SK-N-SH treated with all-trans-retinoic acid at 6 μM for 48 hours (cell line): ENCODE measurements around the gene COCH.

Experiments used
- ATAC-seq: fragments of 200-7000 bp; cut with Tn5 transposase; 3 replicates; pipeline ENCODE4 v1.9.1; 2020; ENCODE audit warnings: mild to moderate bottlenecking, moderate library complexity
- ARNTL ChIP-seq: fragments of 450-650 bp; formaldehyde crosslinking; IDR thresholded peaks from 2 replicates; pipeline ENCODE4 v1.5.0; 2020; ENCODE audit warnings: low read depth, mild to moderate bottlenecking, moderate library complexity, borderline replicate concordance
- BACH2 ChIP-seq: fragments of 250-450 bp; sonication (Bioruptor Pico); IDR thresholded peaks from 2 replicates; pipeline ENCODE4 v1.9.0; 2021; ENCODE audit warnings: mild to moderate bottlenecking, borderline replicate concordance
- CSDC2 ChIP-seq: fragments of 250-450 bp; sonication (Bioruptor Pico); IDR thresholded peaks from 2 replicates; pipeline ENCODE4 v1.5.0; 2020; ENCODE audit warnings: mild to moderate bottlenecking, moderate library complexity
- ESRRG ChIP-seq: fragments of 250-450 bp; sonication (Bioruptor Pico); IDR thresholded peaks from 2 replicates; pipeline ENCODE4 v1.6.1; 2021; ENCODE audit warnings: mild to moderate bottlenecking
- GLIS3 ChIP-seq: fragments of 250-450 bp; sonication (Bioruptor Pico); IDR thresholded peaks from 2 replicates; pipeline ENCODE4 v1.5.0; 2020; ENCODE audit warnings: mild to moderate bottlenecking, moderate library complexity
- ISL1 ChIP-seq: fragments of 250-450 bp; sonication (Bioruptor Pico); IDR thresholded peaks from 2 replicates; pipeline ENCODE4 v2.1.2; 2022; ENCODE audit warnings: mild to moderate bottlenecking, moderate library complexity
- OSR1 ChIP-seq: fragments of 250-450 bp; sonication (Bioruptor Pico); IDR thresholded peaks from 2 replicates; pipeline ENCODE4 v1.8.0; 2022; ENCODE audit warnings: moderate library complexity, mild to moderate bottlenecking, inconsistent platforms
- PPARA ChIP-seq: fragments of 250-450 bp; sonication (Bioruptor Pico); IDR thresholded peaks from 2 replicates; pipeline ENCODE4 v1.5.0; 2020; ENCODE audit warnings: mild to moderate bottlenecking, borderline replicate concordance
- RARB ChIP-seq: fragments of 250-450 bp; sonication (Bioruptor Pico); IDR thresholded peaks from 2 replicates; pipeline ENCODE4 v1.8.0; 2021; ENCODE audit warnings: mild to moderate bottlenecking, moderate library complexity
- SNAI2 ChIP-seq: fragments of 250-450 bp; sonication (Bioruptor Pico); IDR thresholded peaks from 2 replicates; pipeline ENCODE4 v1.5.0; 2020; ENCODE audit warnings: mild to moderate bottlenecking, moderate library complexity
- TCF4 ChIP-seq: fragments of 250-450 bp; sonication (Bioruptor Pico); IDR thresholded peaks from 2 replicates; pipeline ENCODE4 v1.8.0; 2021; ENCODE audit warnings: mild to moderate bottlenecking, moderate library complexity, borderline replicate concordance
- TOX ChIP-seq: fragments of 250-450 bp; sonication (Bioruptor Pico); IDR thresholded peaks from 2 replicates; pipeline ENCODE4 v1.8.0; 2021; ENCODE audit warnings: mild to moderate bottlenecking, moderate library complexity, borderline replicate concordance
- ZC3H10 ChIP-seq: fragments of 250-450 bp; sonication (Bioruptor Pico); IDR thresholded peaks from 2 replicates; pipeline ENCODE4 v1.5.1; 2021; ENCODE audit warnings: mild to moderate bottlenecking, moderate library complexity
- ZFP3 ChIP-seq: fragments of 250-450 bp; sonication (Bioruptor Pico); IDR thresholded peaks from 2 replicates; pipeline ENCODE4 v1.5.0; 2020; ENCODE audit warnings: mild to moderate bottlenecking, moderate library complexity
- ZFP30 ChIP-seq: fragments of 450-650 bp; formaldehyde crosslinking; IDR thresholded peaks from 2 replicates; pipeline ENCODE4 v1.5.0; 2022; ENCODE audit warnings: mild to moderate bottlenecking, moderate library complexity
- ZNF565 ChIP-seq: fragments of 450-650 bp; formaldehyde crosslinking; conservative IDR thresholded peaks from 2 replicates; pipeline ENCODE4 v1.5.0; 2020; ENCODE audit warnings: low read depth, mild to moderate bottlenecking, moderate library complexity
- ZNF70 ChIP-seq: fragments of 450-650 bp; formaldehyde crosslinking; IDR thresholded peaks from 2 replicates; pipeline ENCODE4 v1.5.0; 2020; ENCODE audit warnings: mild to moderate bottlenecking, moderate library complexity
- ZNF8 ChIP-seq: fragments of 450-650 bp; formaldehyde crosslinking; IDR thresholded peaks from 2 replicates; pipeline ENCODE4 v1.5.0; 2020; ENCODE audit warnings: mild to moderate bottlenecking, moderate library complexity
- TF ChIP-seq, protein P1 (sequence below): fragments of 250-450 bp; sonication (Bioruptor Pico); IDR thresholded peaks from 2 replicates; pipeline ENCODE4 v1.5.1; 2020; ENCODE audit warnings: low read depth, mild to moderate bottlenecking, moderate library complexity
- TF ChIP-seq, protein P2 (sequence below): fragments of 250-450 bp; sonication (Bioruptor Pico); IDR thresholded peaks from 2 replicates; pipeline ENCODE4 v1.8.0; 2021; ENCODE audit warnings: low read depth, mild to moderate bottlenecking, moderate library complexity, borderline replicate concordance
- TF ChIP-seq, protein P3 (sequence below): fragments of 250-450 bp; sonication (Bioruptor Pico); IDR thresholded peaks from 2 replicates; pipeline ENCODE4 v1.8.0; 2020; ENCODE audit warnings: mild to moderate bottlenecking, moderate library complexity, borderline replicate concordance
- TF ChIP-seq, protein P4 (sequence below): fragments of 250-450 bp; sonication (Bioruptor Pico); IDR thresholded peaks from 2 replicates; pipeline ENCODE4 v1.5.0; 2020; ENCODE audit warnings: mild to moderate bottlenecking, moderate library complexity

Gene COCH

DNA sequence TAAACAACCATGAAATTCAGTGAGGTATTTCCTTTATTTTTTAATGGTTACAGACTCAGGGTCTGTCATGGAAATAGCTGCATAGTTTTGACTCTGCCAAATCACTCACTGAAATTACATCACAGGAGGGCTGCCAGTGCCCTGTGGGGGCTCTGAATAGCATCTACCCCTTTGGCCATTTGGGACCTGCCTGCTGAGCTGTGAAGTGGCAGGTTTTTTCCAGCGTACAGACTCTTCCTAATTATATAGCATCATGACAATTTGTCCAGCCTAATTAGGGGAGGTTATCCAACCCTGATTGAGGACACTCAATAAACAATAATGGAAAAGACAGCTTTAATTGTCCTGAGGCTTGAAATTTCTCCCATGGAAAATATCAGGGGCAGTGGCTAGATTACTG, 1.8 kb upstream of the COCH start (continued):
- TF ChIP-seq, protein P1, sequence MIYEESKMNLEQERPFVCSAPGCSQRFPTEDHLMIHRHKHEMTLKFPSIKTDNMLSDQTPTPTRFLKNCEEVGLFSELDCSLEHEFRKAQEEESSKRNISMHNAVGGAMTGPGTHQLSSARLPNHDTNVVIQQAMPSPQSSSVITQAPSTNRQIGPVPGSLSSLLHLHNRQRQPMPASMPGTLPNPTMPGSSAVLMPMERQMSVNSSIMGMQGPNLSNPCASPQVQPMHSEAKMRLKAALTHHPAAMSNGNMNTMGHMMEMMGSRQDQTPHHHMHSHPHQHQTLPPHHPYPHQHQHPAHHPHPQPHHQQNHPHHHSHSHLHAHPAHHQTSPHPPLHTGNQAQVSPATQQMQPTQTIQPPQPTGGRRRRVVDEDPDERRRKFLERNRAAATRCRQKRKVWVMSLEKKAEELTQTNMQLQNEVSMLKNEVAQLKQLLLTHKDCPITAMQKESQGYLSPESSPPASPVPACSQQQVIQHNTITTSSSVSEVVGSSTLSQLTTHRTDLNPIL (CRISPR knock-in tag), result no peak
- TF ChIP-seq PPARA (CRISPR knock-in tag), result no peak

DNA sequence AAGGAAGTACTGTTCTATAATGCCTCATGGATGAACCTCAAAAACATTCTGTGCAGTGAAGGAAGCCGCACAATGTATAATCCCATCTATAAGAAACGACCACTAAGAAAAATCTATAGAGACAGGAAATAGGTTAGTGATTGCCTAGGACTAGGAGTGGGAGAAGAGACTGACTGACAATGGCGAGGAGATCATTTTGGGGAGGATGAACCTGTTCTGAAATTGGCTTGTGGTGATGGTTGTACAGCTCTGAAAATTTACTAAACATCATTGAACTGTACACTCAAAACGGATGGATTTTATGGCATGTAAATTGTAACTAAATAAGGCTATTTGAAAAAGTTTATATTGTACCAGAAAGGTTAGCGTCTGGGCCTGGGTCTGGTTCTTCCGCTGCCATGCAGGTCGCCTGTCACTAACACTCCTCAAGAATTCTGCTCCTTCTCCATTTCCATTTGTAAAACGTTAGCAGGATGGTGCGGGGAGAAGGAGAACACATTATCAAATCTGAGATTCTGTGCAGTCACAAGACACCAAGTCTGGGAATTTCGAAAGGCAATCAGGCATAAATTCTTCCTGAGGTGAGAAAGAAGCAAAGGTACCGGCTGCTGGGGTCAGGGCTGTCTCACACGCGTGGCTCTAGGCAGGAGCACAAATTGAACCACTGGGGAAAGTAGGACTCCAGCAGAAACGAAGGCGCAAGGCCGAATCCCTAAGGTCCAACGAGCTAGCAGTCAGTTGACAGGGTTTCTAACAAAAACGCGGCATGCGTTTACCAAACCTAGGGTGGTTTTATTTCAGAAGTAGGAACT, 845 bp upstream of the COCH start:
- TF ChIP-seq ZC3H10 (CRISPR knock-in tag), result no peak
- no peak for ATAC-seq

DNA sequence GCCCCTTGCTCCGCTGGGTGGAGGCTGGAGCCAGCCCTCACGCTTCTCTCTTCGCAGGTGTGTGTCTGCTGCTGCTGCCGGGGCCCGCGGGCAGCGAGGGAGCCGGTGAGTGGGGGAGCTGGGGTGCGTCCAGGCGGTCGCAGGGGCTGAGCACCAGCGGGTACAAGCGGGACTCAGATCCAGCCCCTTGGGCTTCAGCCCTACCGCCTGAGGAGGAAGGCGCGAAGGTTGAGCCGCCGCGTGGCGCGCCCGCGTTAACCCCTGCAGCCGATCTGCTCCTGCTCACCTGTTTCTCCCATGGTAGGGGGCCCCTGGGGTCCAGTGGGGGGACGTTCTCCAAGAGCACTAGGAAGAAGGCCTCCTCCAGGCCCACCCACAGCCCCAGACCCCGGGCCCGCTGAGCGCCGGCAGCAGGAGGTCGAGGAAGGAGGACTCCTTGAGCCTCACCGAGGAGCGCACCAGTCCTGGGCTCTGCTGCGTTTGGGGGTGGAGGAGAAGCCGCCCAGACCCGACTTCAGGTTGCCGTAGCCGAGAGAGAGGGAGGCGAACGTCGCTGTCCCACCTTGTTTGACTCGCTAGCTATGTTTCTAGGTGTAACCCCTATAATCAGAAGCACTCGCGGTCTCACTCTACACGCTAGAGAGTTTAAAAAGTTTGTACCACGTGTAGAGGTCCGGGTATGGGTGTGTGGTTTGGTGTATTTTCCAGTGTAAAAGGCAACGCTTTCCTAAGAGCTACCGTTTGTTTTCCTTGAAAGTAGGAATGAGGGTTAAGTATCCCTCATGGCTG, 834 bp downstream of the COCH start:
- no peak for ATAC-seq
- TF ChIP-seq, protein P1 (CRISPR knock-in tag), result no peak
- TF ChIP-seq CSDC2 (no peak), OSR1 (CRISPR knock-in tag) (no peak), TOX (CRISPR knock-in tag) (no peak), ZC3H10 (CRISPR knock-in tag) (no peak), ISL1 (CRISPR knock-in tag) (no peak), BACH2 (CRISPR knock-in tag) (no peak), TCF4 (CRISPR knock-in tag) (no peak), ZNF70 (CRISPR knock-in tag) (no peak), SNAI2 (CRISPR knock-in tag) (no peak), ZFP3 (CRISPR knock-in tag) (no peak), RARB (CRISPR knock-in tag) (no peak), ZFP30 (CRISPR knock-in tag) (no peak)
- TF ChIP-seq, protein P2, sequence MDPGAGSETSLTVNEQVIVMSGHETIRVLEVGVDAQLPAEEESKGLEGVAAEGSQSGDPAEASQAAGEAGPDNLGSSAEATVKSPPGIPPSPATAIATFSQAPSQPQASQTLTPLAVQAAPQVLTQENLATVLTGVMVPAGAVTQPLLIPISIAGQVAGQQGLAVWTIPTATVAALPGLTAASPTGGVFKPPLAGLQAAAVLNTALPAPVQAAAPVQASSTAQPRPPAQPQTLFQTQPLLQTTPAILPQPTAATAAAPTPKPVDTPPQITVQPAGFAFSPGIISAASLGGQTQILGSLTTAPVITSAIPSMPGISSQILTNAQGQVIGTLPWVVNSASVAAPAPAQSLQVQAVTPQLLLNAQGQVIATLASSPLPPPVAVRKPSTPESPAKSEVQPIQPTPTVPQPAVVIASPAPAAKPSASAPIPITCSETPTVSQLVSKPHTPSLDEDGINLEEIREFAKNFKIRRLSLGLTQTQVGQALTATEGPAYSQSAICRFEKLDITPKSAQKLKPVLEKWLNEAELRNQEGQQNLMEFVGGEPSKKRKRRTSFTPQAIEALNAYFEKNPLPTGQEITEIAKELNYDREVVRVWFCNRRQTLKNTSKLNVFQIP, result no peak
- TF ChIP-seq, protein P3, sequence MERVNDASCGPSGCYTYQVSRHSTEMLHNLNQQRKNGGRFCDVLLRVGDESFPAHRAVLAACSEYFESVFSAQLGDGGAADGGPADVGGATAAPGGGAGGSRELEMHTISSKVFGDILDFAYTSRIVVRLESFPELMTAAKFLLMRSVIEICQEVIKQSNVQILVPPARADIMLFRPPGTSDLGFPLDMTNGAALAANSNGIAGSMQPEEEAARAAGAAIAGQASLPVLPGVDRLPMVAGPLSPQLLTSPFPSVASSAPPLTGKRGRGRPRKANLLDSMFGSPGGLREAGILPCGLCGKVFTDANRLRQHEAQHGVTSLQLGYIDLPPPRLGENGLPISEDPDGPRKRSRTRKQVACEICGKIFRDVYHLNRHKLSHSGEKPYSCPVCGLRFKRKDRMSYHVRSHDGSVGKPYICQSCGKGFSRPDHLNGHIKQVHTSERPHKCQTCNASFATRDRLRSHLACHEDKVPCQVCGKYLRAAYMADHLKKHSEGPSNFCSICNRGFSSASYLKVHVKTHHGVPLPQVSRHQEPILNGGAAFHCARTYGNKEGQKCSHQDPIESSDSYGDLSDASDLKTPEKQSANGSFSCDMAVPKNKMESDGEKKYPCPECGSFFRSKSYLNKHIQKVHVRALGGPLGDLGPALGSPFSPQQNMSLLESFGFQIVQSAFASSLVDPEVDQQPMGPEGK, result no peak

DNA sequence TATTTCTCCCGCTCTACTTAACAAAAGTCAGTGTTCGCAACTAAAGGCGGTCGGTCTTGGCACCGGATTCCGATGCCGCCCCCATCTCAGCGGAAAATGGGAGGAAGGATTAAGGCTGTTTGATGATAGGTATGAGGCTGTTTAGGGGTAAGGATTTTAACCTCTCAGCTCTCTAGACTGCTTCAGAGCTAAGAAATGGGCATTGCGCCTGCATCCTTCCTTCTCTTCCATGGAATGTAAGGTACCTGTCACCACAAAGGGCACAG, 1.4 kb downstream of the COCH start:
- no peak for ATAC-seq
- TF ChIP-seq ZNF8, result no peak
- TF ChIP-seq ARNTL, result no peak
- TF ChIP-seq, protein P1 (CRISPR knock-in tag), result no peak
- TF ChIP-seq BACH2 (CRISPR knock-in tag), result no peak
- TF ChIP-seq, protein P4, sequence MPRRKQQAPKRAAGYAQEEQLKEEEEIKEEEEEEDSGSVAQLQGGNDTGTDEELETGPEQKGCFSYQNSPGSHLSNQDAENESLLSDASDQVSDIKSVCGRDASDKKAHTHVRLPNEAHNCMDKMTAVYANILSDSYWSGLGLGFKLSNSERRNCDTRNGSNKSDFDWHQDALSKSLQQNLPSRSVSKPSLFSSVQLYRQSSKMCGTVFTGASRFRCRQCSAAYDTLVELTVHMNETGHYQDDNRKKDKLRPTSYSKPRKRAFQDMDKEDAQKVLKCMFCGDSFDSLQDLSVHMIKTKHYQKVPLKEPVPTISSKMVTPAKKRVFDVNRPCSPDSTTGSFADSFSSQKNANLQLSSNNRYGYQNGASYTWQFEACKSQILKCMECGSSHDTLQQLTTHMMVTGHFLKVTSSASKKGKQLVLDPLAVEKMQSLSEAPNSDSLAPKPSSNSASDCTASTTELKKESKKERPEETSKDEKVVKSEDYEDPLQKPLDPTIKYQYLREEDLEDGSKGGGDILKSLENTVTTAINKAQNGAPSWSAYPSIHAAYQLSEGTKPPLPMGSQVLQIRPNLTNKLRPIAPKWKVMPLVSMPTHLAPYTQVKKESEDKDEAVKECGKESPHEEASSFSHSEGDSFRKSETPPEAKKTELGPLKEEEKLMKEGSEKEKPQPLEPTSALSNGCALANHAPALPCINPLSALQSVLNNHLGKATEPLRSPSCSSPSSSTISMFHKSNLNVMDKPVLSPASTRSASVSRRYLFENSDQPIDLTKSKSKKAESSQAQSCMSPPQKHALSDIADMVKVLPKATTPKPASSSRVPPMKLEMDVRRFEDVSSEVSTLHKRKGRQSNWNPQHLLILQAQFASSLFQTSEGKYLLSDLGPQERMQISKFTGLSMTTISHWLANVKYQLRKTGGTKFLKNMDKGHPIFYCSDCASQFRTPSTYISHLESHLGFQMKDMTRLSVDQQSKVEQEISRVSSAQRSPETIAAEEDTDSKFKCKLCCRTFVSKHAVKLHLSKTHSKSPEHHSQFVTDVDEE (CRISPR knock-in tag), result no peak
- TF ChIP-seq ZC3H10 (CRISPR knock-in tag), result no peak
- TF ChIP-seq SNAI2 (CRISPR knock-in tag), result no peak
- TF ChIP-seq ZNF70 (CRISPR knock-in tag), result no peak
- no peak for TF ChIP-seq GLIS3 (CRISPR knock-in tag)
- TF ChIP-seq CSDC2, result no peak
- TF ChIP-seq, protein P3, result no peak
- no peak for TF ChIP-seq ZNF565 (CRISPR knock-in tag)
- no peak for TF ChIP-seq ZFP3 (CRISPR knock-in tag)
- no peak for TF ChIP-seq ESRRG (CRISPR knock-in tag)
- TF ChIP-seq ZFP30 (CRISPR knock-in tag), result no peak
- TF ChIP-seq, all 23 proteins: peak for 0
